Measurements from ENCODE around the gene NAV2.
"Not testable (repeated sequence)": the region's sequence is repeated elsewhere in the genome, so short reads cannot be mapped to it uniquely, and the experiment has no call there.

The NAV2 gene

GRCh38 chr11:19891022-19891421, 178.4 kb downstream of the NAV2 start:
- TF ChIP-seq CTCF (IDR thresholded peaks at IDR 0.05; ENCODE audit: low read depth, low read length) = no peak
- no peak for DNase-seq (ENCODE audit: low read depth, low spot score)
- H3K4me3 ChIP-seq (ENCODE audit: low read depth, low read length) = no peak overlapping the region
- in situ Hi-C loops (cut with HindIII; ENCODE audit: low sequenced_read_pairs) = no loop called here

- in situ Hi-C loops (cut with HindIII; ENCODE audit: low sequenced_read_pairs) = no loop called here
- no peak overlapping the region for H3K4me3 ChIP-seq (ENCODE audit: low read depth, low read length)
- no peak for TF ChIP-seq CTCF (IDR thresholded peaks at IDR 0.05; ENCODE audit: low read depth, low read length)
- no peak for DNase-seq (ENCODE audit: low read depth, low spot score)
Observed at GRCh38 chr11:19892387-19892786, 179.8 kb downstream of the NAV2 start.

- H3K4me3 ChIP-seq (ENCODE audit: low read depth, low read length) = no peak overlapping the region
- in situ Hi-C loops (cut with HindIII; ENCODE audit: low sequenced_read_pairs) = no loop called here
- TF ChIP-seq CTCF (IDR thresholded peaks at IDR 0.05; ENCODE audit: low read depth, low read length) = no peak
- peak; percentile 50 for DNase-seq (ENCODE audit: low read depth, low spot score)
Observed at GRCh38 chr11:19892876-19893275, 180.2 kb downstream of the NAV2 start.

GRCh38 chr11:19894404-19894803, 181.8 kb downstream of the NAV2 start:
- TF ChIP-seq CTCF (IDR thresholded peaks at IDR 0.05; ENCODE audit: low read depth, low read length) = no peak
- no peak for DNase-seq (ENCODE audit: low read depth, low spot score)
- in situ Hi-C loops (cut with HindIII; ENCODE audit: low sequenced_read_pairs) = no loop called here
- no peak overlapping the region for H3K4me3 ChIP-seq (ENCODE audit: low read depth, low read length)

- DNase-seq (ENCODE audit: low read depth, low spot score); H3K4me3 ChIP-seq (ENCODE audit: low read depth, low read length); in situ Hi-C loops (cut with HindIII; ENCODE audit: low sequenced_read_pairs): not testable (repeated sequence)
Observed at GRCh38 chr11:19895037-19895436, 182.4 kb downstream of the NAV2 start.

- no peak for TF ChIP-seq CTCF (IDR thresholded peaks at IDR 0.05; ENCODE audit: low read depth, low read length)
- H3K4me3 ChIP-seq (ENCODE audit: low read depth, low read length) = no peak overlapping the region
- DNase-seq (ENCODE audit: low read depth, low spot score) = no peak
- in situ Hi-C loops (cut with HindIII; ENCODE audit: low sequenced_read_pairs) = no loop called here
Observed at GRCh38 chr11:19895776-19896175, 183.1 kb downstream of the NAV2 start.

GRCh38 chr11:19903620-19904069, 191.0 kb downstream of the NAV2 start:
- no peak overlapping the region for H3K4me3 ChIP-seq (ENCODE audit: low read depth, low read length)
- TF ChIP-seq CTCF (IDR thresholded peaks at IDR 0.05; ENCODE audit: low read depth, low read length) = peak; percentile 80
- DNase-seq (ENCODE audit: low read depth, low spot score) = peak; percentile 81
- in situ Hi-C loops (cut with HindIII; ENCODE audit: low sequenced_read_pairs) = no loop called here
